SK-N-DZ (cell line): Measurements from ENCODE around the gene ASB6. TPM values are rescaled to one million over a fixed set of nuclear protein-coding genes. Genes with fewer than 3 reads are reported as not detected.

ENCODE experiments used
- DNase-seq: peaks from one replicate; pipeline ENCODE4 v3.0.0-alpha.2; 2015; ENCODE audit warnings: low spot score
- polyA plus RNA-seq, 2 experiments: library from polyadenylated mRNA; depleted of rRNA; stranded (reverse); fragments of >200 nt; gene quantifications; 2 replicates each; pipeline ENCODE4 v1.2.3, GENCODE V29; 2014

The ASB6 gene, protein sequence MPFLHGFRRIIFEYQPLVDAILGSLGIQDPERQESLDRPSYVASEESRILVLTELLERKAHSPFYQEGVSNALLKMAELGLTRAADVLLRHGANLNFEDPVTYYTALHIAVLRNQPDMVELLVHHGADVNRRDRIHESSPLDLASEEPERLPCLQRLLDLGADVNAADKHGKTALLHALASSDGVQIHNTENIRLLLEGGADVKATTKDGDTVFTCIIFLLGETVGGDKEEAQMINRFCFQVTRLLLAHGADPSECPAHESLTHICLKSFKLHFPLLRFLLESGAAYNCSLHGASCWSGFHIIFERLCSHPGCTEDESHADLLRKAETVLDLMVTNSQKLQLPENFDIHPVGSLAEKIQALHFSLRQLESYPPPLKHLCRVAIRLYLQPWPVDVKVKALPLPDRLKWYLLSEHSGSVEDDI
- polyA plus RNA-seq (2014; cell fraction: cytosol; rRNA removed), result 14.4 and 23.2 TPM in 2 replicates
- 31.9 and 32.7 TPM in 2 replicates for polyA plus RNA-seq (2014; cell fraction: nucleus; rRNA removed)

DNA sequence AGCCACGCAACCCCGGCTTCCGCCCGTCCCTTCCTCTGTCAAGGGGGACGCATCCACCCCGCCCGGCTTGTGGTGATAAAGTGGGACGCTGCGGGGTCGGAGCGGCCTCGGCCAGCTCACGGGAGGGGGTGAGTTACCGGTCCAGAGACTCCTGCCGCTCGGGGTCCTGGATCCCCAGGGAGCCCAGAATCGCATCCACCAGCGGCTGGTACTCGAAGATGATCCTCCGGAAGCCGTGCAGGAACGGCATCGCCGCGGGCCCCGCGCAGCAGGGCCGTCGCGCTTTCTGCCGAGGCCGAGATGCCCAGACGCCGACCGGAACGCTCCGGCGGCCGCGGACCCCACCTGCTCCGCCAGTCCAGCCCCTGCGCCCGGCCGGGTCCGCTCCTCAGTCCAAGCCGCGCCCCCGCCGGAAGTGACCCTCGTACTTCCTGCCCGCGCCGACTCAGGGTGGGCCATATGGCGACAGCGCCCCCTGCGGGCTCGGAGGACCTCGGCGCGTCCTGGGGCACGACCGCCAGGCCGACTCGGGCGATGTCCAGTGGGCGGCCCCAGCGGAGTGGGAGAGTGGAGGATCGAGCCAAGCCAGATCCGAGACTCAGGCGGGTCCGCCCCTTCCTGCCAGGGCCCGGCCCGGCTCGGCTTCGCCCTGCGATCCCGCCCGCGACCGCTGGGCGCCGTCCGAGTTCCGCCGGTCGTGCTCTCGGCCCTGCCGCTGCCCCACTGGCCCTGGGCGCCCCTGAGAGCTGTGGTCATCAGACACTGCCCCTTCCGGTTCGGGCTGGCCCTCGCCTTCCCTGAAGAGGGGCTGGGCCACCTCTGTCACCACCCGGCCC, at the start of gene ASB6:
Gene ASB6, minus strand, starts transcription at position 402 of the 836 bp plus-strand sequence. Its CDS starts 152 bp downstream, at position 250.
- peak; percentile 95 for DNase-seq

DNA sequence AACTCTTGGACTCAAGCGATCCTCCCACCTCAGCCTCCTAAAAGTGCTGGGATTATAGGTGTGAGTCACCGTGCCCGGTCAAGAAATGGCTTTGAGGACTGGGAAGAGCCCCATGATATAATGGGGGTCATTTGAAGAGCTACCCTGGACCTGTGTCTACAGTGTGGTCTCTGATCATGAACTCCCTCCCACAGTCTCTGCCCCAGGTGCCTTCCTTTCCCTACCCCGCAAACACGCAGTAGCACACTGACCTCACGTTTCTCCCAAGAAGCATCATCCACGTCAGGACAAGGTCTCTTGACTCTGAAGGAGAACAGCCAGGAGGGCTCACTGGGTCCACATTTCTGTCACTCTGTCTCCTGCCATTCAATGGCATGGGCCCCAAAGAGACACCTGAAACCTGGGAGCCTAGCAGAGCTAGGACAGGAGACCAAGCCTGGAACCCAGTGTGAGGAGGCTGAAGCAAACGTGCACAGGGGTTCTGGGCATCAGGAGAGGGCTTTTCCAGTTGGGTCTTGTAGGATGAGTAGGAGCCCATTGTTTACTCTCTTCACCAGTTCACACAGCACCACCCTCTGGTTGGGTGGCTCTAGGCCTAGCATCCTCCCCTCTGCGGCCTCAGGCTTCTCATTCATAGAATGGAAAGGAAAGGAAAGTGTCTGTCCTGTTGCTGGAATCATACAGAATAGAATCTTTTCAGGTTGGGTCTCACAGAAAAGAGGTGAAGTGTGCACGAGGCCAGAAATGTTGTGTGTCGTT, 46.5 kb upstream of the ASB6 start:
- no peak for DNase-seq

DNA sequence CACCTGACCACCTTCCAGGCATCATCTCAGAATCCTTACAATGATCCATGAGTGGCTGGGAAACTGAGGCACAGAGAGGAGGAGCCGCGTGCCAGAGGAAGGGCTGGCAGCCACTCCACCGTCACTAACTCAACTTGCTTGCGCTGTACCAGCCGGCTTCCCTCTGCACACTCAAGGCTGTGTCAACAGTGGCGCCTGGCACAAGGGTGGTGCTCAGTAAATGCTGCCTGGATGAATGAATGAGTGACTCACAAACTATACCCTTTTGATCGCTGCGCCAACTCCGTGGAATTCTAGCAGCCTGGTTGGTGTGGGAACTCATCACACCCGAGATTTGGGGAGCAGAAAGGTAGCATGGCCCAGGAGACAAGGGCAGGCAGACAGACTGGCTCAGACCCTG, 45.4 kb upstream of the ASB6 start:
- no peak for DNase-seq

DNA sequence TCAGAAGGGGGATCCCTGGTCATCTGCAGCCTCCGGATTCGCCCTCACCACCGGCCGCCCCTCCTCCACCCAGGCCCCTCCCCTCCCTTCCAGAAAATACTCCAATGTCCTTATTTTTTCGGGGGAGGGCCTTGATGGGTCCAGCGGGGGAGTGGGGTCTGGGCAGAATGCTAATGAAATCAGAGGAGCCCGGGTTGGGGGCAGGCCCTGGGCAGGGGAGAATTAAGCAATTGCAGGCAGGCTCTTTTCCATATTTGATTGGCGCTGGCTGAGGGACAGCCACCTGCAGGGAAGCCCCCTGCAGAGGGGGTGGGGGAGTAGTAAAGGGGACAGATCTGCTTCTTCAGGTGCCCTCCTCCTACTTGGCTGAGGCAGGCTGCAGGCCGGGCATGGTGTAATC, 44.8 kb upstream of the ASB6 start:
- no peak for DNase-seq

DNA sequence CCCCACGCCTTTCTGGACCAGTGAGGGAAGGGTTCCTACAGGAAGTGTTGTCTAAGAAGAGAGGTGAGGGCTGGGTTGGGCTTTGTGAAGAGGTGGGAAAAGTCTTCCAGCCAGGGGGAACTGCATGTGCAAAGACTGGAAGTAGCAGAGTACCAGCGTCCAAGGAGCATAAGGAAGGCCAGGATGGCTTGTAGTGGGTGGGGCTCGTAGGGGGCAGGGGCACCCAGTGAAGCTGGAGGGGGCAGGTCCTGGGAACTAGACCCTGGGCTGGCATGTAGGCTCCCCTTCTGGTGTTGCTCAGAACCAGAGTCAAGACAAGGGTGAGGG, 43.9 kb upstream of the ASB6 start:
- DNase-seq, result no peak

DNA sequence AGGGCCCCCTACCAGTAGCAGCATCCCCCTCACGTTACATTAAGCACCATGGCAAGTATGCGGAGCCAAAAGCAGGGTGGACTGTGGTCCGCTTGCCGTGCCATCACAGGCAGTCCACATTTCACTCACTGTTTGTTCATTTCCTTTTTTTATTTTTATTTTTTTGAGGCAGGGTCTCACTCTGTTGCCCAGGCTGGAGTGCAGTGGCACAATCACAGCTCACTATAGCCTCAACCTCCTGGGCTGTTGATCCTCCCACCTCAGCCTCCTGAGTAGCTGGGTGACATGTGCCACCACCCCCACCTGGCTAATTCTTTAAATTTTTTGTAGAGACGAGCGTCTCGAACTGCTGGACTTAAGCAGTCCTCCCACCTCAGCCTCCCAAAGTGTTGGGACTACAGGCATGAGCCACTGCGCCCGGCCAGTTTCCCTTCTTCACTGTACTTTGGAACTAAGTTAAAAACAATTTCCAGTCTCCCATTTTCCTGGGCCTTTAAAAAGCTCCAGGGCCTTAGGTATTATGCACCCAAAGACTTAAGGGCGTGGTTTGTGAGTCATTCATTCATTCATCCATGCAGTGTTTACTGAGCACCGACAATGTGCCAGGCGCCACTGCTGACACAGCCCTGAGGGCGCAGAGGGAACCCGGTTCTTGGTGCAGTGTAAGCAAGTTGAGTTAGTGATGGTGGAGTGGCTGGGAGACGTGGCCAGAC, 43.4 kb upstream of the ASB6 start:
- no peak for DNase-seq

DNA sequence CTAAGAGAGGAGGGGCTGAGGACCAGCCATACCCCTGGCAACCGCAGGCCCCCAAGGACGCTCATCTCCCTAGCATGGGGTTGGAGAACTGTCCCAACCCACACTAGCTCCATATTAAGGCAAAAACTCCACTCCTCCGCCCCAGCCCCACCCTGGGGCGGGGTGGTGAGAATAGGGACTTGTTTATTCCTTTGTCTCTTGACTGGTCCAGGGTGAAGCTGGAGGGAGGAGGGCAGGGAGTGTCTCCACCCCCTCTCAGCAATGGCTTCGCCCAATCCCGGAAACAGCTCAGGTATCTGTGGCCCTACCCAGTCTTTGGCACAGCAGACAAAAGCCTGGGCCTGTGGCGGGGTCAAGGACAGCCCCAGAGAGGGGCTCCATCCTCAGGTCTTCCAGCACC, 40.4 kb upstream of the ASB6 start:
- DNase-seq, result no peak

DNA sequence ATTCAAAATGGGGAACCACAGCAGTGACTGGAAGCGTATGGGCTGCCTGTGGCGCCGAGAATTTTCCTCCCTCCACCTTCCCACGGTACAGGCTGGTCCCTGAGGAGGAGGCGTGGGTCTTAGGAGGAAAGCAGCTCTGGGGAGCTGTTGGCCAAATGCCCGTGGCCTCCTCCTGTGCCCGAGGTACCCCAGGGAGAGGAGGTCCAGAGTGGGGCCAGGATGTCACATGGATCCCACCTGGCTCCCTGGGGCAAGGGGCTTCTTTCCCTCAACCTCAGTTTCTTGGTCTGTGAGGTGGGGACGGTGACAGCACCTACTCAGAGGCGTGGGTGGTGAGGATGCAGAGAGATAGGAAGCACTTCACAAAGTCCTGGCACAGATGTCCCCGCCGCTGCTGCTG, 40.0 kb upstream of the ASB6 start:
- no peak for DNase-seq

DNA sequence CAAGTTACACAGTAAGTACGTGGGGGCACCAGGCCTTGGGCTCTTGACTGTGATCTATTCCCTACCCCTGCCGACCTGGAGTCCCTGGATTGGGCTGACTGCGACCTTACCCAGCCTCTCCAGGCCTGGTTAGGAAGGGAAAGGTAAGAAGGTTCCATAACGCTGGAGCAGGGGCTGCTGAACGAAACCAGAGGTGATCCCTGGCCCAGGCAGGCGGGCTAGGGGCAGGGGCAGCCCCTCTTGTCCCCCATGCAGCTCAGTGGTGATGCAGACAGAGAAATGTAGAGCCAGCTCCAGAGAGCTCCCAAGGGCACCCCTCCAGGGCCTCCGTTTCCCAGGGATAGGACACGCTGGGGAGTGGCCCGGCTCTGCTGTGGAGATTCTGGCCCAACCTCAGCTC, 37.6 kb upstream of the ASB6 start:
- no peak for DNase-seq

DNA sequence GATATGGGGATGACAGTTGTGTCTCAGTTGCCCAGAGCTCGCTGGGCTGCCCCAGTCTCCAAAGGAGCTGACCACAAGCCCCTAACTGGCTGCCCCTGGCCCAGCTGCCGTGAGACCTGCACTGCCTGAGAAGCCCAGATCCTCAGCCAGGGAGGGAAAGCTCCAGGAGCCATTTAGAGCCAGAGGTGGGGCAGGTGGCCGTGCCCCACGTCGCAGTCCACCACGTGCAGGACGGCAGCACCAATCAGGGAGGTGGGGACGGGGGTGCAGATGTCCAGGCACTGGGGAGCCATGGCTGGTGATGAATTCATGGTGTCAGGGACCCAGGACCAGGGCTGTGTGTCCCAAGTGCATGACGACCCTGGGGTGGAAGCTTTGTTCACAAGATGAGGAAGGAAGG, 36.9 kb upstream of the ASB6 start:
- DNase-seq, result no peak

DNA sequence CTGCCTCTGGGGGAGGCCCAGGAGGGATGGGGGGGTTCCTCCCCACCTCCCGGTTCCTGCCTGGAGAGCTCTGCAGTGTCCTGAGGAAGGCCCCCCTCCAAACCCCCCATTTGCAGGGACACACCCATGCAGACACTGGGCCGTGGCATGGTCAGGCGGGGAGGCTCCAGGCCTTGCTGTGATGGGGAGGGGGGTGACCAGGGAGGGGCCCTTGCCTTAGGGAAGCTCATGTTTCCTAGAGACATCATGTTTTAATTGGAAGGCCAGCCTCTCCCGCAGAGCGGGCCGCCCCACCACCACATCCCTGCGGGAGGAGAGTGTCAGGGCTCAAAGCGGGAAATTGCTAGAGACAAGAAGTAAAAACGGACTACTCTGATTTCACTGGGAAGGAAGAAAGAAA, 35.5 kb upstream of the ASB6 start:
- peak; percentile 53 for DNase-seq

DNA sequence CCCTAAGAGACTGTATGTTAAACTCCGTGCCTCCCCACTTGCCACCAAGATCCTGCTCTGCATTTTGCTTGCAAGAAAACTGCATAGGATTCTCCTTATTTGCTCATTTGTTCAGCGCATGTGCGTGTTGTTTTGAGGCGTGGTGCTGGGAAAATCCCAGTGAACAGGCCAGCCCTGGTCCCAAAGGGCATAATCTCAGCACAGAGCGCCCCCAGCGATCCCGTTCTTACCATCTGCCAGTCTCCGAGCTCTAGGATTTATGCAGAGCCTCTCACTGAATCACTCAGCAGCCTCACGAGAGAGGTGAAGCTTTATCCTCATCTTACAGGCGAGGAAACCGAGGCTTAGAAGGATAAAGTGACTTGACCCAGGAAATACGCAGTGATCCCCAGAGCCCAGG, 35.0 kb upstream of the ASB6 start:
- DNase-seq, result peak; percentile 77

DNA sequence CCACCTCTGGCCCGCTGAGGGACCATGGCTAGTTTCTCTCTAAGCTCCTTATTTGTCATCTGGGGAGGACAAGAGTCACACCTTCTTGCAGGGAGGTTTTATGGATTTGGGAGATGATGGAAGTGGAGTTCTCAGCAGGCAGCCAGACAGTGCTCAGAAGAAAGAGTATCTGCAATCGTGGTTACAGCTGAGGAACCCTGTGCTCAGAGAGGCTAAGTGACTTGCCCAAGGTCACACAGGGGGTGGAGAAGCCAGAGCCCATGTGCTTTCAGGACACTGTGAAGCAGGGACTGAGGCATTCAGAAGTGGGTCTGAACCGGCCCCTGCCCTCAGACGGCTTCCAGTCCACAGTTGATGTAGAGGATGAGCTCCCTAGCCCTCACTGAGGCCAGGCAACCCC, 34.3 kb upstream of the ASB6 start:
- no peak for DNase-seq

DNA sequence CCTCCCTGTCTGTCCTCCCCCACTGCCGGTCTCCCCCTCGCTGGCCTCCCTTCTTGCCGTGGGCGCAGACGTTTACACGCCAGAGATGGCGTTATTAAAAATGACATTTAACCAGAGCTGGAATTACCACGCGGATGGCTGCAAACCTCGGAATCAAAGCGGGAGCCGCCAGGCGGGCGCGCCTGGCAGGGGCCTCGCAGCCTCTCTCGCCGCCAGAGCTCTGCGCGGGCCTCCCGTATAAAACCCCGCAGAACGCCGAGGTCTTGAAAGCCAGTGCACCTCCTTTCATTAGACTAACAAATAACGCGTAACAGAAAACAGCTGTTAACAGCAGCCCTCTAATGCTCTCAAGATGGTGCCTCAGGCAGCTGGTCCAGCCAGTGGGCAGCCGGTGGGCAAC, 33.7 kb upstream of the ASB6 start:
- no peak for DNase-seq

DNA sequence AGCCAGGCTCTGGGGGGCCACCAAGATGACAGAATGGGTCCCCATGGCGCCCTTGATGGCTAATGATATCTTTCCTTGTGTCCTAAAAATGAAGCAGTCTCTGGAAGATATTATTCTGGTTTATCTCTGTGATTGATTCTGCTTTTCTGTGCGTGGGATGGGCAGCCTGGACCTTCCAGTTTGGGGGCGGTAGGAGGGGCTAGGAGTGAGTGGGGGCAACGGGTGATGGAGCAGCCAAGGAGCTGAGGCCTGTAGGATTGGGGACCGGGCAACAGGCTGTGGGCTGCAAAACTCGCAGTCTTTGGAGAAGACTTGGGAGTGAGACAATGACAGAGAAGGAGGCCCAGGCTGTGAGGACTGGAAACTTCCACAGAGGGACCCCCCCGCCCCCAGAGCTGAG, 32.3 kb upstream of the ASB6 start:
- DNase-seq, result no peak

DNA sequence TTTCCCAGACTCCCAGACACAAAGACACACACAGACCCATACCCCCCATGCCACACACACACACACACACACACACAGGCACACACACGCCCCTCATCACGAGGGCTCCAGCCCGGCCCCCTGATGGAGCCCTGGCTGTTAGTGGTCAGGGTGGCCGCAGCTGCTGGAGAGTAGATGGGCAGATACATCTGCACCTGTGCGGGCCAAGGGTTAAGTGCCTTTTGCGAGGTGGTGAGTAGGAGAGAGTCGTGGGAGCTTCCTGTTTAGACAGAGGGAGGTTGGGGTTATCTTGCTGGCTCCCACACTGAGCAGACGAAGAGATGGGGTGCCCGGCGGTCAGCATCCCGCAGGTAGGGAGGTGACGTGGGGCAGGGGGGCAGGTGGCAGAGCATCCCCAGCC, 31.7 kb upstream of the ASB6 start:
- no peak for DNase-seq

DNA sequence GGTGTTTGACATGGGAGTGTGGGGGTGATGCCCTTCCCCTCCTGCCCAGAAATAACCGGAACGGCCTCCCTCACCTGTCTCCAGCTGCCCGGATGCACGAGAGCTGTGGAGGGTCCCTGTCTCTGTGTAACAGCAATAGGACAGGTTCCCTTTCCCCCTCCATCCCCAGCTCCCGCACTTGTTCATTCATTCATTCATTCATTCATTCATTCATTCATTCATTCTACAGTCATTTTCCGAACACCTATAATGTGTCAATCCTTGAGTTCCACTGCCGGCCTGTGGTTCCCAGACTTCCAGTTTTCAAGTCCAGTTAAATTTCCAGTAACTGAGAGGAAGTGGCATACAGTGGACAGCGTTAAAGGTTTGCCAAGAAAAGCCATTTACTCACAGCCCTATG, 30.8 kb upstream of the ASB6 start:
- DNase-seq, result no peak

DNA sequence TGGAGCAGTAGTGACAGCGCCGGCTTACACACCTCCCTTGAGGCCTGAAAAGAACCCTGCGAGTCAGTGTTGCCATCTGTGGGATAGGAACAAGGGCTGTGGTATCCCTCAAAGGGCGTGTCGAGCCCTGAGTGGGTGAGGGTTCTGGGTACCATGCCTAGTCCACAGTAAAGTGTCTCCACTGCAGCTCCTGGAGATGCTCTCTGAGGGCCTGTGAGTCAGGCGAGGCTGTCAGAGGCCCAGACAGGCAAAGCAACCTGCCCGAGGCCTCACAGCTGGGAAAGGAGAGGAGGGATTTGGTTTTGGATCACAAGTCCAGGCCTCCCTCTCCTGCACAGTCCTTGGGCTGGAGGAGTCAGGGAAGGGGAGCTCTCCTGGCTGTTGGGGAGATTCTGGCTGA, 29.6 kb upstream of the ASB6 start:
- no peak for DNase-seq

DNA sequence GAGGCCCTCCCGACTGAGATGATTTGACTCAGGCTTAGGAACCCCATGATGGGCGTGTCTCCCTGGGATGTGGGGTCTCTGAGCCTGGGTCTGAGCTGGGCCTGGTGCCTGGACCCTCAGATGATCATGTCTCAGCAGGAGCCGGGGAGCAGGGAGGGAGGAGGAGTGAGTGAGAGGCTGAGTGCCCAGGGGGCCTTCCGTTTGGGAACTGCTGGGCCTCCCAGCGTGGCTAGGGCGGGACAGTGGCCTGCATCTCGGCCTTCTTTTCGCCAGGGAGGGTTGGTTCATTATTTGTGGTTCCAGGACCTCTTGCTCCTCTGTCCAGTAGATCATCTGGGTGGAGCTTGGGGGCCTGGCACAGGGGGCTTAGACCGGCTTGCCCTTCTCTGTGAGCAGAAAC, 29.1 kb upstream of the ASB6 start:
- no peak for DNase-seq

DNA sequence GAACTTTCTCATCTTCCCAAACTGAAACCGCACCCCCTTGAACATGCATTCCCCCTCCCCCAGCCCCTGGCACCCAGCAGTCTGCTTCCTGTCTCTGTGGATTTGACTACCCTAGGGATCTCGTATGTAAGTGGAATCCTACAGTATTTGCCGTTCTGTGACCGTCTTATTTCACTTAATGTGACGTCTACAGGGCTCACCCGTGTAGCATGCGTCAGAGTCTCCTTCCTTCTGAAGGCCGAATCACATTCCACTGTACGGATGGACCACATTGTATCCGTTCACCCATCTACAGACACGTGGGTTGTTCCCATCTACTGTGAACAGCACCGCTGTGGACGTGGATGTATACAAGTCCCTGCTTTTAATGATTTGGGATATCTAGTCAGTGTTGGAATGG, 28.0 kb upstream of the ASB6 start:
- DNase-seq, result no peak

DNA sequence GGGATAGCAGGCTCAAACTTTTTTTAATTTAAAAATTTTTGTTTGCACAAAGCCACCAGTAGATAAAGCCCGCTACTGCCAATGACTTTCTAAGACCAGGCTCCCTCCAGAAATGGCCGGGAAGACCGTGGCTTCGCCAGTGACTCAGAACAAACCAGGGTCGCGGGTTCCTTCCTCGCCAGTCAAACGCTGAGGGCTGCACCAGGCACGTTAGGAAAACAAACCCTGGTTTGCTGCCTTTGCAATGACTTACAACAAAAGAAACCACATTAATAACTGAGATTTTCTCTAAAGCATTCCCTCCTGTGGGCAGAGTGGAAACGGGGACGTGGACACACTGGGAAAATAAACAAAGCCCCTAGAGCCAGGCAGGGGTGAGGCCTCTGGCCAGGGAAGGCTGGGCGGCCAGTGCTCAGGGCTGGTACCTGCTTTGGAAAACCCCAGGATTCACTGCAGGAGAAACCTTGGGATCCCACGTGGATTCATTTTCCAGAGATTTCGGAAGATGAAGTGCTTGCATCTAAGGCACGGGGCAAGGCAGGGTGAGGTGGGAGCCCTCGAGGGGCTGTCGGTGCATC, 27.3 kb upstream of the ASB6 start:
- DNase-seq, result no peak
